H1 (cell line): Measurements from ENCODE around the gene RALGAPA2.

Experiments used
- CTCF ChIP-seq, 3 experiments: IDR thresholded peaks; 1 replicate in 2 of 3; 2 replicates in 1 of 3; pipeline versions ENCODE4 v1.5.1 to v1.6.1; 2011; ENCODE audit warnings: low read length in 3 of 3, mild to moderate bottlenecking in 3 of 3, inconsistent platforms in 2 of 3, low read depth in 1 of 3, moderate library complexity in 1 of 3; ENCODE audit not compliant: insufficient read depth in 1 of 3; ENCODE audit errors: control extremely low read depth in 1 of 3
- EZH2 ChIP-seq: fragments of 200-600 bp; sonication (generic); IDR thresholded peaks from 2 replicates; pipeline ENCODE4 v1.7.1; 2012; ENCODE audit warnings: low read depth, mild to moderate bottlenecking, moderate library complexity, low read length, inconsistent platforms; ENCODE audit not compliant: severe bottlenecking
- NRF1 ChIP-seq: IDR thresholded peaks from 2 replicates; pipeline ENCODE4 v1.6.1; 2011; ENCODE audit warnings: mild to moderate bottlenecking, low read depth, low read length, improper control_type of control experiment
- POLR2AphosphoS5 ChIP-seq: IDR thresholded peaks from 2 replicates; pipeline ENCODE4 v1.6.1; 2011; ENCODE audit warnings: low read depth, low read length
- RFX5 ChIP-seq: IDR thresholded peaks from 2 replicates; pipeline ENCODE4 v1.6.1; 2011; ENCODE audit warnings: low read depth, low read length, improper control_type of control experiment, borderline replicate concordance
- USF2 ChIP-seq: IDR thresholded peaks from 2 replicates; pipeline ENCODE4 v1.6.1; 2011; ENCODE audit warnings: low read length, improper control_type of control experiment

- TF ChIP-seq USF2, result no peak
- no peak for TF ChIP-seq NRF1
- TF ChIP-seq RFX5, result no peak
- TF ChIP-seq POLR2AphosphoS5, result no peak
- TF ChIP-seq CTCF (IDR thresholded peaks at IDR 0.05; ENCODE audit: control extremely low read depth in 1 of 3, insufficient read depth in 1 of 3, low read depth in 1 of 3, low read length in 3 of 3), result no peak
- no peak for TF ChIP-seq EZH2
Observed at GRCh38 chr20:20614391-20614790, 98.1 kb downstream of the RALGAPA2 start.
